K562 (cell line): ENCODE measurements around the gene SP2. TPM values are rescaled to one million over a fixed set of nuclear protein-coding genes. Genes with fewer than 3 reads are reported as not detected.

Experiments used
- ATAC-seq: fragments of 200-7000 bp; cut with Tn5 transposase; 3 replicates; pipeline ENCODE4 v1.9.1; 2020; ENCODE audit warnings: moderate library complexity
- BruUV-seq: library from RNA; stranded (reverse); fragments of 400-500 nt; replicated peaks from 2 replicates; lab custom pipeline; 2021; lab: Mats Ljungman, UMichigan
- CTCF ChIA-PET: fragments of 300-600 bp; formaldehyde crosslinking; extraction: SDS; loops from one replicate; lab custom pipeline; 2021; ENCODE audit warnings: low intra/inter-chr PET ratio; lab: Yijun Ruan, JAX
- POLR2A ChIA-PET: fragments of 300-600, 350-650 bp; sonication (Branson Sonifier 250); formaldehyde crosslinking; extraction: SDS; loops from one replicate; lab custom pipeline; 2021; ENCODE audit warnings: antibody characterized with exemption, inconsistent platforms; lab: Yijun Ruan, JAX
- DNase-seq, 4 experiments: peaks; one replicate each; pipeline versions ENCODE4 v3.0.0 to v3.0.0-alpha.2; 2011 to 2018; ENCODE audit warnings: low spot score in 3 of 4, mixed read lengths in 3 of 4; ENCODE audit errors: extremely low read depth in 1 of 4
- FAIRE-seq: peaks from 2 replicates; lab custom pipeline; 2011; peaks lifted over from hg19 to GRCh38; lab: Jason Lieb, UNC
- H2AFZ ChIP-seq: 2 replicates; pipeline ENCODE4 v1.6.0; 2011; ENCODE audit warnings: low read depth, low read length, control low read depth, inconsistent platforms
- H3K27ac ChIP-seq: fragments of 200-600 bp; 3 replicates; pipeline ENCODE4 v1.8.0; 2011; ENCODE audit warnings: low read depth, mild to moderate bottlenecking, control low read depth, inconsistent platforms, low read length, moderate library complexity, mixed read lengths; ENCODE audit errors: extremely low read depth
- H3K27me3 ChIP-seq, 2 experiments: fragments of 300-600 bp in 1 of 2; 2 replicates in 1 of 2; 3 replicates in 1 of 2; pipeline versions ENCODE4 v1.6.0 to v1.8.0; 2011; ENCODE audit warnings: inconsistent platforms in 2 of 2, low read length in 2 of 2, mild to moderate bottlenecking in 1 of 2, mixed read lengths in 1 of 2, moderate library complexity in 1 of 2; ENCODE audit not compliant: control insufficient read depth in 2 of 2, insufficient read depth in 2 of 2
- H3K36me3 ChIP-seq: fragments of 300-600 bp; 3 replicates; pipeline ENCODE4 v1.8.0; 2011; ENCODE audit warnings: mild to moderate bottlenecking, low read length, inconsistent platforms; ENCODE audit not compliant: control insufficient read depth, insufficient read depth
- H3K4me1 ChIP-seq, 2 experiments: fragments of 200-600 bp in 1 of 2; replicated peaks in 1 of 2; 2 replicates in 1 of 2; 3 replicates in 1 of 2; pipeline versions ENCODE4 v1.5.1 to v1.8.0; 2011; ENCODE audit warnings: inconsistent platforms in 2 of 2, low read length in 2 of 2, mild to moderate bottlenecking in 1 of 2, mixed read lengths in 1 of 2, moderate library complexity in 1 of 2; ENCODE audit not compliant: control insufficient read depth in 2 of 2, insufficient read depth in 2 of 2
- H3K4me2 ChIP-seq: 2 replicates; pipeline ENCODE4 v1.6.1; 2011; ENCODE audit warnings: low read length, control low read depth, inconsistent platforms, mixed read lengths; ENCODE audit not compliant: insufficient read depth
- H3K4me3 ChIP-seq: fragments of 200-600 bp; sonication (generic), shearing (Covaris generic); 2 replicates; pipeline ENCODE4 v1.5.1; 2016; ENCODE audit warnings: control low read depth, inconsistent platforms
- H3K79me2 ChIP-seq: fragments of 200-600 bp; 3 replicates; pipeline ENCODE4 v1.8.0; 2011; ENCODE audit warnings: low read length, inconsistent platforms; ENCODE audit not compliant: control insufficient read depth, insufficient read depth
- H3K9ac ChIP-seq, 2 experiments: 2 replicates each; pipeline versions ENCODE4 v1.6.0 to v1.6.1; 2011; ENCODE audit warnings: low read depth in 2 of 2, low read length in 2 of 2, control low read depth in 1 of 2, inconsistent platforms in 1 of 2, mild to moderate bottlenecking in 1 of 2, mixed read lengths in 1 of 2; ENCODE audit not compliant: insufficient read depth in 1 of 2
- H3K9me1 ChIP-seq: one replicate; pipeline ENCODE4 v1.6.0; 2011; ENCODE audit warnings: inconsistent platforms, mild to moderate bottlenecking, low read length, moderate library complexity; ENCODE audit not compliant: control insufficient read depth, insufficient read depth
- H3K9me3 ChIP-seq: replicated peaks from 2 replicates; pipeline ENCODE4 v1.5.1; 2011; ENCODE audit warnings: low read depth, low read length, inconsistent platforms; ENCODE audit not compliant: control insufficient read depth, insufficient read depth
- H4K20me1 ChIP-seq: replicated peaks from 2 replicates; pipeline ENCODE4 v1.6.1; 2011; ENCODE audit warnings: low read length, inconsistent platforms, mixed read lengths; ENCODE audit not compliant: control insufficient read depth, insufficient read depth
- POLR2G ChIP-seq: fragments of 200-400 bp; formaldehyde crosslinking; IDR thresholded peaks from 2 replicates; pipeline ENCODE4 v1.6.1; 2017; ENCODE audit warnings: low read depth, mild to moderate bottlenecking, antibody characterized with exemption, low read length, moderate library complexity
- RCOR1 ChIP-seq, 2 experiments: IDR thresholded peaks; 2 replicates each; pipeline ENCODE4 v1.6.1; 2012; ENCODE audit warnings: low read depth in 2 of 2, low read length in 2 of 2, borderline replicate concordance in 1 of 2, improper control_type of control experiment in 1 of 2
- TAF15 ChIP-seq: fragments of 200-400 bp; formaldehyde crosslinking; IDR thresholded peaks from 2 replicates; pipeline ENCODE4 v1.6.1; 2017; ENCODE audit warnings: mild to moderate bottlenecking, low read depth, low read length, moderate library complexity
- ZEB2 ChIP-seq: fragments of 450-650 bp; IDR thresholded peaks from 2 replicates; pipeline ENCODE4 v1.6.1; 2016
- WGBS: fragments of 100-300 bp; shearing (Covaris generic); methylation state at CpG from one replicate; pipeline ENCODE4 v1.1.6; 2016; ENCODE audit warnings: low coverage, mixed read lengths; ENCODE audit not compliant: insufficient coverage; ENCODE audit errors: missing lambda C conversion rate; 5-methylcytosine and 5-hydroxymethylcytosine counted together
- in situ Hi-C: fragments of 300-500 bp; cut with MboI; formaldehyde crosslinking; loops from 4 replicates; pipeline ENCODE4 v1.15.0; 2018; ENCODE audit warnings: inconsistent platforms, mixed read lengths
- intact Hi-C: fragments of 100-400 bp; cut with micrococcal nuclease; formaldehyde crosslinking; loops from 2 replicates; pipeline ENCODE4 v1.14.2; 2022
- polyA plus RNA-seq, 8 experiments: library from polyadenylated mRNA; depleted of rRNA in 4 of 8; stranded (reverse) in 5 of 8; unstranded in 3 of 8; fragments of >200 nt; fragmentation: Nextera tagmentation in 2 of 8; fragmentation: Illumina TruSeq in 1 of 8; extraction: Ambion mirVana in 2 of 8; extraction: Trizol in 1 of 8; gene quantifications; 2 replicates each; pipeline versions ENCODE4 v1.2.1 to v1.2.3, GENCODE V29; 2011 to 2014; ENCODE audit warnings: inconsistent platforms in 1 of 8, missing spikeins in 1 of 8
- total RNA-seq, 7 experiments: library from RNA; depleted of rRNA in 6 of 7; stranded (reverse); fragments of >200 nt in 6 of 7; fragmentation: Illumina TruSeq in 2 of 7; extraction: Trizol in 2 of 7; gene quantifications; 2 replicates each; pipeline versions ENCODE4 v1.2.1 to v1.2.3, GENCODE V29; 2011 to 2021; ENCODE audit warnings: low replicate concordance in 1 of 7
- TF ChIP-seq, protein P1 (sequence below): fragments of 250-450 bp; sonication (Bioruptor Pico); IDR thresholded peaks from 2 replicates; pipeline ENCODE4 v1.4.0; 2020
- TF ChIP-seq, protein P2 (sequence below): fragments of 450-650 bp; IDR thresholded peaks from 2 replicates; pipeline ENCODE4 v1.6.1; 2016; ENCODE audit warnings: low read depth

Gene SP2
- total and polyA plus RNA-seq, 9 of the 15 experiments (the other 6 are each of a cell fraction or from before 2014, with no cell fraction given): 0.77 to 22.3 (median 2.3) TPM

DNA sequence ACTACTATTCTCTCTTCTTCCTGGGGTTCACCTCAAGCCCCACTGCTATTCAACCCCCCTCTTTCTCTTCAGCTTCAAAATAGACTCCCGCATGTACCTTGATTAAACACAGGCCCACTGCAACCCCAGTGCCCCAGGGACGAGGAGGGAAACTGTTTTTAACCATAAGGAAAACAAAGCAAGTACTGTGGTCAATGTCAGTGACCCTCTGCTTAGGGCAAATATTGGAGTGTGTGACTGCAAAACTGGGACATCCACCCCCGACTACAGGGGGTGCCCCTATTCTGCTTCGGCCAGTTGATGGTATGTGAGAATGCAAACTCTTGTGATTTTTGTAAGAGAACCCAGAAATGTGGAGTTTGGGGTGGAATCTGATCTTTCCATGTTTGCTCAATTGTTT, 35.8 kb downstream of the SP2 start:
- Histone ChIP-seq H3K79me2 (peaks cover 12% of the 10 kb centered on the region), H3K36me3 (peaks cover 26% of the 10 kb centered on the region; the same call in 2 of the 3 replicates), H3K4me3 (no peak overlapping the region), H3K9me3 (no peaks in the 10 kb centered on the region), H3K4me2 (no peak overlapping the region), H2AFZ (no peak overlapping the region), H3K9me1 (peaks cover 2% of the 10 kb centered on the region), H3K27ac (no peak overlapping the region), H3K4me1 (peaks cover 46 to 59% of the 10 kb centered on the region in 2 experiments), H3K9ac (peak overlapping the region in 1 of 2 experiments; percentile 50; a peak in 1 of 4 replicates), H4K20me1 (no peaks in the 10 kb centered on the region), H3K27me3 (no peaks in the 10 kb centered on the region)
- WGBS: 66% methylated on average over 4 of the region's 4 CpGs
- intact Hi-C loops: no loop called here
- no peak for DNase-seq
- in situ Hi-C loops: no loop called here
- no TSS peak for BruUV-seq
- ATAC-seq: no peak
- FAIRE-seq: no peak
- ChIA-PET POLR2A (interaction anchor here (0.6 to 2.4 kb wide), 9 partner anchors 9 to 89 kb away, joined by 3 to 8 read pairs (median 4); partner anchors contain the start of gene PNPO), CTCF (no interaction called here)
- no peak for TF ChIP-seq POLR2G
- no peak for TF ChIP-seq TAF15
- no peak for TF ChIP-seq ZEB2
- TF ChIP-seq, protein P1, sequence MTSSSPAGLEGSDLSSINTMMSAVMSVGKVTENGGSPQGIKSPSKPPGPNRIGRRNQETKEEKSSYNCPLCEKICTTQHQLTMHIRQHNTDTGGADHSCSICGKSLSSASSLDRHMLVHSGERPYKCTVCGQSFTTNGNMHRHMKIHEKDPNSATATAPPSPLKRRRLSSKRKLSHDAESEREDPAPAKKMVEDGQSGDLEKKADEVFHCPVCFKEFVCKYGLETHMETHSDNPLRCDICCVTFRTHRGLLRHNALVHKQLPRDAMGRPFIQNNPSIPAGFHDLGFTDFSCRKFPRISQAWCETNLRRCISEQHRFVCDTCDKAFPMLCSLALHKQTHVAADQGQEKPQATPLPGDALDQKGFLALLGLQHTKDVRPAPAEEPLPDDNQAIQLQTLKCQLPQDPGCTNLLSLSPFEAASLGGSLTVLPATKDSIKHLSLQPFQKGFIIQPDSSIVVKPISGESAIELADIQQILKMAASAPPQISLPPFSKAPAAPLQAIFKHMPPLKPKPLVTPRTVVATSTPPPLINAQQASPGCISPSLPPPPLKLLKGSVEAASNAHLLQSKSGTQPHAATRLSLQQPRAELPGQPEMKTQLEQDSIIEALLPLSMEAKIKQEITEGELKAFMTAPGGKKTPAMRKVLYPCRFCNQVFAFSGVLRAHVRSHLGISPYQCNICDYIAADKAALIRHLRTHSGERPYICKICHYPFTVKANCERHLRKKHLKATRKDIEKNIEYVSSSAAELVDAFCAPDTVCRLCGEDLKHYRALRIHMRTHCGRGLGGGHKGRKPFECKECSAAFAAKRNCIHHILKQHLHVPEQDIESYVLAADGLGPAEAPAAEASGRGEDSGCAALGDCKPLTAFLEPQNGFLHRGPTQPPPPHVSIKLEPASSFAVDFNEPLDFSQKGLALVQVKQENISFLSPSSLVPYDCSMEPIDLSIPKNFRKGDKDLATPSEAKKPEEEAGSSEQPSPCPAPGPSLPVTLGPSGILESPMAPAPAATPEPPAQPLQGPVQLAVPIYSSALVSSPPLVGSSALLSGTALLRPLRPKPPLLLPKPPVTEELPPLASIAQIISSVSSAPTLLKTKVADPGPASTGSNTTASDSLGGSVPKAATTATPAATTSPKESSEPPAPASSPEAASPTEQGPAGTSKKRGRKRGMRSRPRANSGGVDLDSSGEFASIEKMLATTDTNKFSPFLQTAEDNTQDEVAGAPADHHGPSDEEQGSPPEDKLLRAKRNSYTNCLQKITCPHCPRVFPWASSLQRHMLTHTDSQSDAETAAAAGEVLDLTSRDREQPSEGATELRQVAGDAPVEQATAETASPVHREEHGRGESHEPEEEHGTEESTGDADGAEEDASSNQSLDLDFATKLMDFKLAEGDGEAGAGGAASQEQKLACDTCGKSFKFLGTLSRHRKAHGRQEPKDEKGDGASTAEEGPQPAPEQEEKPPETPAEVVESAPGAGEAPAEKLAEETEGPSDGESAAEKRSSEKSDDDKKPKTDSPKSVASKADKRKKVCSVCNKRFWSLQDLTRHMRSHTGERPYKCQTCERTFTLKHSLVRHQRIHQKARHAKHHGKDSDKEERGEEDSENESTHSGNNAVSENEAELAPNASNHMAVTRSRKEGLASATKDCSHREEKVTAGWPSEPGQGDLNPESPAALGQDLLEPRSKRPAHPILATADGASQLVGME (CRISPR knock-in tag): no peak
- TF ChIP-seq, protein P2, sequence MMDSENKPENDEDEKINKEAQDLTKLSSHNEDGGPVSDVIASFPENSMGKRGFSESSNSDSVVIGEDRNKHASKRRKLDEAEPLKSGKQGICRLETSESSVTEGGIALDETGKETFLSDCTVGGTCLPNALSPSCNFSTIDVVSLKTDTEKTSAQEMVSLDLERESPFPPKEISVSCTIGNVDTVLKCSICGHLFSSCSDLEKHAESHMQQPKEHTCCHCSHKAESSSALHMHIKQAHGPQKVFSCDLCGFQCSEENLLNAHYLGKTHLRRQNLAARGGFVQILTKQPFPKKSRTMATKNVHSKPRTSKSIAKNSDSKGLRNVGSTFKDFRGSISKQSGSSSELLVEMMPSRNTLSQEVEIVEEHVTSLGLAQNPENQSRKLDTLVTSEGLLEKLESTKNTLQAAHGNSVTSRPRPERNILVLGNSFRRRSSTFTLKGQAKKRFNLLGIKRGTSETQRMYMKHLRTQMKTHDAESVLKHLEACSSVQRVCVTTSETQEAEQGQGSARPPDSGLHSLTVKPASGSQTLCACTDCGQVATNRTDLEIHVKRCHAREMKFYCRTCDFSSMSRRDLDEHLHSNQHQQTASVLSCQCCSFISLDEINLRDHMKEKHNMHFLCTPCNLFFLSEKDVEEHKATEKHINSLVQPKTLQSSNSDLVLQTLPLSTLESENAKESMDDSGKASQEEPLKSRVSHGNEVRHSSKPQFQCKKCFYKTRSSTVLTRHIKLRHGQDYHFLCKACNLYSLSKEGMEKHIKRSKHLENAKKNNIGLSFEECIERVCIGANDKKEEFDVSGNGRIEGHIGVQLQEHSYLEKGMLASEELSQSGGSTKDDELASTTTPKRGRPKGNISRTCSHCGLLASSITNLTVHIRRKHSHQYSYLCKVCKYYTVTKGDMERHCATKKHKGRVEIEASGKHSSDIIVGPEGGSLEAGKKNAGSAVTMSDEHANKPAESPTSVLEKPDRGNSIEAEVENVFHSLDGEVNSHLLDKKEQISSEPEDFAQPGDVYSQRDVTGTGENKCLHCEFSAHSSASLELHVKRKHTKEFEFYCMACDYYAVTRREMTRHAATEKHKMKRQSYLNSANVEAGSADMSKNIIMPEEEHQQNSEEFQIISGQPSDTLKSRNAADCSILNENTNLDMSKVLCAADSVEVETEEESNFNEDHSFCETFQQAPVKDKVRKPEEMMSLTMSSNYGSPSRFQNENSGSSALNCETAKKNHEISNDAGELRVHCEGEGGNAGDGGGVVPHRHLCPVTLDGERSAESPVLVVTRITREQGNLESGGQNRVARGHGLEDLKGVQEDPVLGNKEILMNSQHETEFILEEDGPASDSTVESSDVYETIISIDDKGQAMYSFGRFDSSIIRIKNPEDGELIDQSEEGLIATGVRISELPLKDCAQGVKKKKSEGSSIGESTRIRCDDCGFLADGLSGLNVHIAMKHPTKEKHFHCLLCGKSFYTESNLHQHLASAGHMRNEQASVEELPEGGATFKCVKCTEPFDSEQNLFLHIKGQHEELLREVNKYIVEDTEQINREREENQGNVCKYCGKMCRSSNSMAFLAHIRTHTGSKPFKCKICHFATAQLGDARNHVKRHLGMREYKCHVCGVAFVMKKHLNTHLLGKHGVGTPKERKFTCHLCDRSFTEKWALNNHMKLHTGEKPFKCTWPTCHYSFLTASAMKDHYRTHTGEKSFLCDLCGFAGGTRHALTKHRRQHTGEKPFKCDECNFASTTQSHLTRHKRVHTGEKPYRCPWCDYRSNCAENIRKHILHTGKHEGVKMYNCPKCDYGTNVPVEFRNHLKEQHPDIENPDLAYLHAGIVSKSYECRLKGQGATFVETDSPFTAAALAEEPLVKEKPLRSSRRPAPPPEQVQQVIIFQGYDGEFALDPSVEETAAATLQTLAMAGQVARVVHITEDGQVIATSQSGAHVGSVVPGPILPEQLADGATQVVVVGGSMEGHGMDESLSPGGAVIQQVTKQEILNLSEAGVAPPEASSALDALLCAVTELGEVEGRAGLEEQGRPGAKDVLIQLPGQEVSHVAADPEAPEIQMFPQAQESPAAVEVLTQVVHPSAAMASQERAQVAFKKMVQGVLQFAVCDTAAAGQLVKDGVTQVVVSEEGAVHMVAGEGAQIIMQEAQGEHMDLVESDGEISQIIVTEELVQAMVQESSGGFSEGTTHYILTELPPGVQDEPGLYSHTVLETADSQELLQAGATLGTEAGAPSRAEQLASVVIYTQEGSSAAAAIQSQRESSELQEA: no peak
- no peak for TF ChIP-seq RCOR1 (IDR thresholded peaks at IDR 0.05; ENCODE audit: borderline replicate concordance in 1 of 2, low read depth in 2 of 2, low read length in 2 of 2)
